Muscle layer of duodenum (tissue), 2 donors: ENCODE measurements around the gene DNAJC16.

ENCODE experiments used
- H3K27ac ChIP-seq: one replicate; pipeline ENCODE4 v1.7.0; 2013; ENCODE audit warnings: mild to moderate bottlenecking, low read length
- H3K27me3 ChIP-seq: one replicate; pipeline ENCODE4 v1.7.0; 2013; ENCODE audit warnings: low read depth, mild to moderate bottlenecking, control low read depth, low read length
- H3K36me3 ChIP-seq, 2 donors: one replicate each; pipeline ENCODE4 v1.7.0; 2013; ENCODE audit warnings: low read length in 2 of 2, control low read depth in 1 of 2, mild to moderate bottlenecking in 1 of 2; ENCODE audit not compliant: insufficient read depth in 2 of 2, control insufficient read depth in 1 of 2
- H3K4me1 ChIP-seq, 2 donors: one replicate each; pipeline ENCODE4 v1.7.0; 2013; ENCODE audit warnings: low read length in 2 of 2, mild to moderate bottlenecking in 2 of 2, control low read depth in 1 of 2, moderate library complexity in 1 of 2; ENCODE audit not compliant: insufficient read depth in 2 of 2, control insufficient read depth in 1 of 2
- H3K4me3 ChIP-seq, 2 donors: one replicate each; pipeline ENCODE4 v1.7.0; 2013; ENCODE audit warnings: low read length in 2 of 2, low read depth in 1 of 2, mild to moderate bottlenecking in 1 of 2
- H3K9me3 ChIP-seq, 2 donors: one replicate each; pipeline ENCODE4 v1.7.0; 2013; ENCODE audit warnings: low read length in 2 of 2, control low read depth in 1 of 2, mild to moderate bottlenecking in 1 of 2; ENCODE audit not compliant: control insufficient read depth in 1 of 2
- donor health status: healthy.

DNAJC16 gene

DNA sequence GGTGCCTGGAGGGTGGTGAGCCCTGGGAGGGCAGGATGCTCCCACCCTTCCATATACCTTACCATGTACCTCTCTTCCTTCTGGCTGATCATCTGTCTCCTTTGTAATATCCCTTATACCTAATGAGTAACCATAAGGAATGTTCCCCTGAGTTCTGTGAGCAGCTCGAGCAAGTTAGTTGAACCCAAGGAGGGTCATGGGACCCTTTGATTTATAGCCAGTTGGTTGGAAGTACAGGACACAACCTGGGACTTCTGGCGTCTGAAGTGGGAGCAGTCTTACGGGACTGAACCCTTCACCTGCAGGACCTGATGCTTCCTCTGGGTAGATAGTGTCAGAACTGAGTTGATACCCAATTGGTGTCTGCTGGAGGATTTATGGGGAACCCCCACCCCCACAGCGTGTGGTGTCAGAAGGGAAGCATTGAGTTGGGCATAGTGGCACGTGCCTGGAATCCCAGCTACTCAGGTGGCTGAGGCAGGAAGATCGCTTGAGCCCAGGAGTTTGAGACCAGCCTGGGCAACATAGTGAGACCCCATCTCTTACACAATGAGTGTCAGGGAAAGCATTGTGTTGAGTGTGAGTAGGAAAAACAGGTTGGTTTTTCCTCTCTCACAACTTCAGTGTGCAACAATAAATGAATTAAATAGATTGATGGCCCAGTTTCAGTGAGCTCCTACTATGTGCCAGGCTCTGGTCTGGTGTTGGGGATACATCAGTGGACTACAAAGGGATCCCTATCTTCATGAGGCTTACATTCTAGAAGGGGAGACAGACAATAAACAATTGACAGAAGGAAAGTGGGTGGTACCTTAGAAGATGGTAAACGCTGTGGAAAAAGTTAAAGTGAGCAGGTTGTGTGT lies 16.0 kb downstream of the DNAJC16 start:
- H3K36me3 ChIP-seq = peaks cover 52 to 68% of the 10 kb centered on the region in 2 donors
- no peak overlapping the region for H3K27ac ChIP-seq
- no peaks in the 10 kb centered on the region for H3K9me3 ChIP-seq
- no peak overlapping the region for H3K4me3 ChIP-seq
- H3K27me3 ChIP-seq = no peaks in the 10 kb centered on the region
- no peaks in the 10 kb centered on the region for H3K4me1 ChIP-seq

DNA sequence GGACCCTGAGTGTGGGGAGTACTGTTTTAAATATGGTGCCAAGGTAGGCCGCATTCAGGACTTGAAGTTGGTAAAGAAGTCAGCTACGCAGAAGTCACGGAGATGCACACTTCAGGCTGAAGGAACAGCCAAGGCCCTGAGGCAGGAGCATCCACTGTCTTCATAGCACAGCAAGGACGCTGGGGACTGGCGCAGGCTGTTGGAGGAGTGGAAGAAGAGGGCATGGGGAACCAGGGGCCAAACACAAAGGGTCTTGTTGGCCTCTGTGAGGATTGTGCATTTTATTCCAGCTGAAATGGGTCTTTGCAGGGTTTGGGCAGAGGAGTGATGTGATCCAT lies 16.6 kb downstream of the DNAJC16 start:
- Histone ChIP-seq H3K36me3 (peaks cover 55 to 70% of the 10 kb centered on the region in 2 donors), H3K27ac (no peak overlapping the region), H3K4me3 (no peak overlapping the region), H3K4me1 (no peaks in the 10 kb centered on the region), H3K27me3 (no peaks in the 10 kb centered on the region), H3K9me3 (no peaks in the 10 kb centered on the region)

DNA sequence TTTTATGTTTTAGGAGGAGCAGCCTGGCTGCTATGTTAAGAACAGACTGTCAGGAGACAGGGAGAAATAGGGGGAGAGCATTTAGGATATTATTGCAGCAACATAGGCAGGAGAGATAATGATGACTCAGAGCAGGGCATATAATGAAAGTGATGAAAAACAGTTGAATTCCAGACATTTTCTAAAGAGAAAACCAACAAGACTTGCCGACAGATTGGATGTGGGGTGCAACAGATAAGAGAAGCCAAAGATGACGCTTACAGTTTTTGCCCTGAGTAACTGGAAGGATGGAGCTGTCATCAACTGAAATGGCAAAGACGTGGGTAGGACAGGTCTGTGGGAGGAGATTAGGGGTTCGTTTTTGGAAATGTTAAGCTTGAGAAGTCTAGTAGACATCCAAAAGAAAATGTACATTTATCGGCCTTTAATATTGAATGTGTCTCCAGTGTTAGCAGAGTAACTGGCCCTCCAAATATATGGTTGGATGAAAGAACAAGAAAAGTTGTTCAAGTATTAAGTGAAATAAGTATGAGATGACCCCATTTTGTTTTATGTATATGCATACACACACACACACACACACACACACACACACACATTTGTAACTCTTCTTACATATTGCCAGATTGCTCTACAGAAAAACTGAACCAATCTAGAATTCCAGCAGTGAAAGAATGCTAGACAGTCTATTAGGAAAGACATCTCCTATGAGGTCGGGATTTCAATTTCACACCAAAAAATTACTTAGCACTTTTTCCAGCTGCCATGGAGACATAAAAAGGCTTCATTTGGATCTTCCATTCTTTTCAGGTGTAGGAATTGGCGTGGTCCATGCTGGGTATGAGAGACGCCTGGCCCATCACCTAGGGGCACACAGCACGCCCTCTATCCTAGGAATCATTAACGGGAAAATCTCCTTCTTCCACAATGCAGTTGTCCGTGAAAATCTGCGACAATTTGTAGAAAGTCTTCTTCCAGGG lies 17.2 kb downstream of the DNAJC16 start:
- no peaks in the 10 kb centered on the region for H3K4me1 ChIP-seq
- no peak overlapping the region for H3K27ac ChIP-seq
- H3K9me3 ChIP-seq = no peaks in the 10 kb centered on the region
- peaks cover 53 to 71% of the 10 kb centered on the region in 2 donors for H3K36me3 ChIP-seq
- no peak overlapping the region for H3K4me3 ChIP-seq
- H3K27me3 ChIP-seq = no peaks in the 10 kb centered on the region

DNA sequence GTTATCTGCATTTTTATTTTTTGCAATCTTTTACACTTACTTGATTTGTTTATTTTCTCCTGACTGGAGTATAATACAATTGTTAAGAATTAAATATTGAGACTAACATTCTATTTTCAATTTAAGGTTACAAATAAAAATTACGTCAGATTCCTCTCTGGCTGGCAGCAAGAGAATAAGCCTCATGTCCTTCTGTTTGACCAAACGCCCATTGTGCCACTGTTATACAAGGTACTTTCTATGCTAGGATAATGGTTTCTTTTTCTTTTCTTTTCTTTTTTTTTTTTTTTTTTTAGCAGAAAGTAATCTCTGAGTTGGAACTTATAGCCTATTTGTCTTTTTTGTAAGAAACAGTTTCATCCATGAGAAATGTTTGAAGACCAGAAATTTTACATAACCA lies 20.0 kb downstream of the DNAJC16 start:
- H3K9me3 ChIP-seq = no peaks in the 10 kb centered on the region

DNA sequence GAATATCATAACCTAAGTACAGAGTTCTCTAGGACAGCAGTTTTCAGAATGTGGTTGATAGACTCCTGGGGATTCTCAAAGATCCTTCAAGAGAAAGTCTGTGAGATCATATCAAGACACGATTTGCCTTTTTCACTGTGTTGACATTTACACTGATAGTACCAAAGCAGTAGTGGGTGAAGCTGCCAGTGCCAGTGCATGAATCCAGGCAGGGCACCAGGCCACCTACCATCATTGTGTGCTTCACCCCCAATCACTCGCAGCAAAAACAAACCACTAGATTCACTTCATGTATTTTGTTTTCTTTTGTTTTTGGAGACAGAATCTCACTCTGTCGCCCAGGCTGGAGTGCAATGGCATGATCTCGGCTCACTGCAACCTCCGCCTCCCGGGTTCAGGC lies 23.9 kb downstream of the DNAJC16 start:
- Histone ChIP-seq H3K27me3 (no peaks in the 10 kb centered on the region), H3K27ac (no peak overlapping the region), H3K9me3 (no peaks in the 10 kb centered on the region), H3K36me3 (peaks cover 14 to 40% of the 10 kb centered on the region in 2 donors), H3K4me1 (no peaks in the 10 kb centered on the region), H3K4me3 (no peak overlapping the region)

More for the DNA sequence above, 20.0 kb downstream of the DNAJC16 start:
- no peak overlapping the region for H3K27ac ChIP-seq
- H3K4me3 ChIP-seq = no peak overlapping the region
- no peaks in the 10 kb centered on the region for H3K4me1 ChIP-seq
- H3K27me3 ChIP-seq = no peaks in the 10 kb centered on the region
- H3K36me3 ChIP-seq = peaks cover 41 to 69% of the 10 kb centered on the region in 2 donors

DNA sequence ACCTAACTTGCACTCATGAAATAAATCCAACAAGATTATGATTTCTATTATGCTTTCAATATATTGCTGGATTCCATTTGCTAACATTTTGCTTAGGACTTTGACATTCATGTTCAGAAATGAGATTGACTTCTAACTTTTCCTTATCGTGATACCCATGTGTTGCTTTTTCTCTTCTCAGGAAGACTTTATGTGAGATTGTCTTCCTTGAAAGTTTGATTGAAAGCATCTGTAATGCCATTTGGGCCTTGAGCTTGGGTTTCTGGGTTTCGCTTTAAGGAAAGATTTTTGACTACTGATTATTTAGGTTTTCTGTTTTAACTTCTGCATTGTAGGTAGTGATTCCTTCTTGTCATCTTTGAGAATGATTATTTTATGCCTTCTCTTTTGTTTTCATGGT lies 30.4 kb downstream of the DNAJC16 start:
- Histone ChIP-seq H3K27me3 (no peaks in the 10 kb centered on the region), H3K27ac (no peak overlapping the region), H3K4me3 (no peak overlapping the region), H3K36me3 (peaks cover 13 to 30% of the 10 kb centered on the region in 2 donors), H3K4me1 (no peaks in the 10 kb centered on the region), H3K9me3 (no peaks in the 10 kb centered on the region)

DNA sequence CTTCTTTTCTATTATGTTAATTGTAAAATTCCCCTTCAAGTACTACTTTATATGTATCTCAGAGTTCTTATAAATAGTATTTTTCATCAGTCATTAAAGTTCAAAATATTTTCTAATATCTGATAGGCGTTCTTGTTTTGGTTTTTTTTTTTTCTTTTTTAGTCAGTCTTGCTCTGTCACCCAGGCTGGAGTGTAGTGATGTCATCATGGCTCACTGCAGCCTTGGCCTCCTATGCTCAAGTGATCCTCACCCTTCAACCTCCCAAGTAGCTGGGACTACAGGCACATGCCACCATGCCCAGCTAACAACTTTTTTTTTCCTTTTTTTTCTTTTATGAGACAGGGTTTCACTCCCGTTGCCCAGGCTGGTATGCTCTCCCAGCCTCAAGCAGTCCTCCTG lies 30.9 kb downstream of the DNAJC16 start:
- no peaks in the 10 kb centered on the region for H3K27me3 ChIP-seq
- no peaks in the 10 kb centered on the region for H3K9me3 ChIP-seq
- H3K4me3 ChIP-seq = no peak overlapping the region
- H3K36me3 ChIP-seq = peaks cover 17 to 36% of the 10 kb centered on the region in 2 donors
- H3K4me1 ChIP-seq = no peaks in the 10 kb centered on the region
- no peak overlapping the region for H3K27ac ChIP-seq

DNA sequence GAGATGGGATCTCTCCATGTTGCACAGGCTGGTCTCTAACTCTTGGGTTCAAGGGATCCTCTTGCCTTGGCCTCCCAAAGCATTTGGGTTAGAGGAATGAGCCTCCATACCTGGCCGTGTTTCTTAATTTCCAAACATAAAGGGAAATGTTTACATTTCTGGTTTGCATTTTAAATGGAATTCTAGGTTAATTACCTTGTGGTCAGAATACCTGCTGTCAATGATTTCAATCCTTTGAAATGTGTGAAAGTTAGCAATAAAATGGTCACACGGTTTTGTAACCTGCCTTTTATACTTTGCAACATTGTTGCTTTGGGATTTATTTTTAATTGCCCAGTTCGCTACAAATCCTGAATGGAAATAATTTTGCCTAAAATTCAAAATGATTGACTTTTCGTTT lies 31.9 kb downstream of the DNAJC16 start:
- Histone ChIP-seq H3K36me3 (peaks cover 20 to 43% of the 10 kb centered on the region in 2 donors), H3K4me1 (no peaks in the 10 kb centered on the region), H3K27me3 (no peaks in the 10 kb centered on the region), H3K9me3 (no peaks in the 10 kb centered on the region), H3K27ac (no peak overlapping the region), H3K4me3 (no peak overlapping the region)

DNA sequence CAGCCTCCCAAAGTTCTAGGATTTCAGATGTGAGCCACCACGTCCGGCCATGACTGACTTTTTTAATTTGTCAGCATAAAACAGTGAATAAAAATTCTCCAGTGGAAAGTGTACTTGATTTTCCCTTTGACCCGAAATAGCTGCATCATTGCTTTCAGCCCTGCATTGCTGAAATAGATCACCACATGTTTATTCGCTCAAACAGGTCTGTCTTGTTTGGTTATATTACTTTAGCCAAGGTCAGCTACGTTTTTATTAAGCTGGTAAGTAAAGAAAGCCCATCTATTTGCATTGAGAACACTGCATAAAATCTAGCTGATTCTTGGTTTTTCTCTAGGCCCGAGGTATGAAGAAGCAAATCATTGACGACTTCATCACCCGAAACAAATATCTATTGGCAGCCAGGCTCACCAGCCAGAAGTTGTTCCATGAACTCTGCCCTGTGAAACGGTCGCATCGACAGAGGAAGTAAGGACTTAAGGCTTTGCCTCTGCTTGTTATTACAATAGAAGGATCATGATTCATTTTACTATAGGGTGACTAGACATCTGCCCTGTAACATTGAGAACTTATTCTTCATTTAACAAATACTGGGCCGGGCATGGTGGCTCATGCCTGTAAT lies 32.7 kb downstream of the DNAJC16 start:
- no peaks in the 10 kb centered on the region for H3K27me3 ChIP-seq
- no peak overlapping the region for H3K4me3 ChIP-seq
- H3K4me1 ChIP-seq = no peaks in the 10 kb centered on the region
- no peaks in the 10 kb centered on the region for H3K9me3 ChIP-seq
- H3K27ac ChIP-seq = no peak overlapping the region
- H3K36me3 ChIP-seq = peaks cover 25 to 49% of the 10 kb centered on the region in 2 donors

DNA sequence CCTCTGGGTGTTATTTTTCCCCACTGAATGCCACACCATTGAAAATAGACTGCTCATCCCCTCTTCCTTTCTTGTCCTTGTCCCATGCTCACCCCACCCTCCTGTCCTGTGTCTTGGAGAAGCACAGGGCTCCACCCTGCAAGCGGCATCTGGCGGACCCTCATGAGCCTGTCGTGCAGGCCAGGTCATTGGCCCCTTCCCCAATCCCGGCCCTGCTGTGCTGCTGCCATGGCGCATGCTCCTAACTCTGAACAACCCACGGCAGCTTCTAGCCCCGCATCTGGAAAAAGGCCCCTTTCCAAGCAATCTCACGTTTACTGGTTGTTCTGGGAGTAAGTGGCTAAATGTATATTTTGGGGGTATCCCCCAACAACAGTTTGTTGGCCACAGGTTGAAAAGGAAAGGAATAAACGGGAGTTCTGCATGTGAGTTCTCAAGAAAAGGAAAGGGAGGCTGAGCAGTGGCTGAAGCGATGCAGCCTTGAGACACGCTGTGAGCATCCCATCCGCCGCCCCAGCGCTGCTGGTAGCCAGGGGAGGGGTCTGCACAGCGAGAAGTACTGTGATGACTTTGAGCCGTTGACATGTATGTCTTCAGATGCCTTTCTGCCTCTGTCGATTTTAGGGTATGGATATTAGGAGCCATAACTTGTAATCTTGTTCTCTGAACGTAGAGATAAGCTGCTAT lies 41.9 kb downstream of the DNAJC16 start:
- Histone ChIP-seq H3K4me3 (no peak overlapping the region), H3K27me3 (no peaks in the 10 kb centered on the region), H3K27ac (no peak overlapping the region), H3K9me3 (no peaks in the 10 kb centered on the region), H3K4me1 (no peaks in the 10 kb centered on the region), H3K36me3 (peaks cover 42 to 58% of the 10 kb centered on the region in 2 donors)
